ENCODE measurements around the gene TMEM126B. TPM values are rescaled to one million over a fixed set of nuclear protein-coding genes. Genes with fewer than 3 reads are reported as not detected.

The TMEM126B gene
- total RNA-seq (2022) (38.4 and 50.4 TPM in 2 replicates), Bru-seq, nascent RNA (percentile 89 among the genes with signal in this experiment), BruChase-seq, experiment 1, labeled RNA remaining after a 6-hour chase (percentile 82 among the genes with signal in this experiment), BruChase-seq, experiment 2, labeled RNA remaining after a 2-hour chase (percentile 85 among the genes with signal in this experiment)
- long read RNA-seq, transcript TMEM126B-201 (5 exons, 989 nt): minor isoform, 11 of 75 reads
- long read RNA-seq, transcript TMEM126B-202 (6 exons, 1,210 nt): major isoform, 40 of 75 reads
- long read RNA-seq, partial matches to known transcripts: 5 of 75 reads
- long read RNA-seq, other reads (novel, unspliced or antisense): 15 of 75 reads

GRCh38 chr11:85627998-85628770 lies at the start of gene TMEM126B:
TMEM126B (plus strand) TSS chr11:85628593; CDS start chr11:85628608, 15 bp downstream.
- CTCF ChIA-PET: interaction anchor here (0.6 to 1.2 kb wide), 3 partner anchors 32 to 640 kb away, joined by 3 read pairs; no protein-coding TSS in a partner anchor
- peak within 1 kb of the TSS; percentile 96 for H3K27ac Mint-ChIP-seq (ENCODE audit: low read depth, unreplicated experiment)
- intact Hi-C loops (cut with micrococcal nuclease): loop anchor here (1.0 to 10.0 kb wide), 3 partner anchors 37 to 617 kb away; partner anchors contain the start of gene CREBZF
- no peaks in the 10 kb centered on the region for H3K27me3 Mint-ChIP-seq (ENCODE audit: insufficient read depth, unreplicated experiment)
- no peaks in the 10 kb centered on the region for H3K9me3 Mint-ChIP-seq (ENCODE audit: unreplicated experiment)
- TF ChIP-seq CTCF (IDR thresholded peaks at IDR 0.05; ENCODE audit: unreplicated experiment): no peak
- H3K4me3 Mint-ChIP-seq (ENCODE audit: unreplicated experiment): peak within 1 kb of the TSS; percentile 92
- peak; percentile 98 for DNase-seq (ENCODE audit: unreplicated experiment)
- POLR2A ChIA-PET: interaction anchor here (0.5 to 7.6 kb wide), 25 partner anchors 10 to 853 kb away, joined by 3 to 152 read pairs (median 4); partner anchors contain the start of genes CREBZF, EED and TMEM126A
- H3K36me3 Mint-ChIP-seq (ENCODE audit: insufficient read depth, unreplicated experiment): peaks cover 15% of the 10 kb centered on the region
- BruUV-seq (replicated peaks): no TSS peak
- H3K4me1 Mint-ChIP-seq (ENCODE audit: insufficient read depth, unreplicated experiment): peaks cover 14% of the 10 kb centered on the region

- no peak for TF ChIP-seq CTCF (IDR thresholded peaks at IDR 0.05; ENCODE audit: unreplicated experiment)
- POLR2A ChIA-PET: no interaction called here
- no TSS peak for BruUV-seq (replicated peaks)
- no peak overlapping the region for H3K27ac Mint-ChIP-seq (ENCODE audit: low read depth, unreplicated experiment)
- H3K4me1 Mint-ChIP-seq (ENCODE audit: insufficient read depth, unreplicated experiment): no peaks in the 10 kb centered on the region
- H3K9me3 Mint-ChIP-seq (ENCODE audit: unreplicated experiment): no peaks in the 10 kb centered on the region
- H3K27me3 Mint-ChIP-seq (ENCODE audit: insufficient read depth, unreplicated experiment): peaks cover 34% of the 10 kb centered on the region
- H3K4me3 Mint-ChIP-seq (ENCODE audit: unreplicated experiment): no peak overlapping the region
- intact Hi-C loops (cut with micrococcal nuclease): no loop called here
- no peak for DNase-seq (ENCODE audit: unreplicated experiment)
- CTCF ChIA-PET: interaction anchor here (0.6 kb wide), 1 partner anchor 43 kb away, joined by 3 read pairs; no protein-coding TSS in a partner anchor
- H3K36me3 Mint-ChIP-seq (ENCODE audit: insufficient read depth, unreplicated experiment): peaks cover 5% of the 10 kb centered on the region
Observed at GRCh38 chr11:85582111-85582510, 46.3 kb upstream of the TMEM126B start.

GRCh38 chr11:85589373-85589772 lies 39.0 kb upstream of the TMEM126B start:
- Mint-ChIP-seq H3K9me3 (ENCODE audit: unreplicated experiment) (no peaks in the 10 kb centered on the region), H3K4me3 (ENCODE audit: unreplicated experiment) (no peak overlapping the region), H3K36me3 (ENCODE audit: insufficient read depth, unreplicated experiment) (no peaks in the 10 kb centered on the region), H3K4me1 (ENCODE audit: insufficient read depth, unreplicated experiment) (no peaks in the 10 kb centered on the region), H3K27me3 (ENCODE audit: insufficient read depth, unreplicated experiment) (peaks cover 44% of the 10 kb centered on the region), H3K27ac (ENCODE audit: low read depth, unreplicated experiment) (no peak overlapping the region)
- intact Hi-C loops (cut with micrococcal nuclease): no loop called here
- TF ChIP-seq CTCF (IDR thresholded peaks at IDR 0.05; ENCODE audit: unreplicated experiment): no peak
- ChIA-PET POLR2A (interaction anchor here (1.4 kb wide), 1 partner anchor 39 kb away, joined by 5 read pairs; the partner anchor contains the start of gene TMEM126B), CTCF (interaction anchor here (0.5 to 1.2 kb wide), 6 partner anchors 11 to 1030 kb away, joined by 3 to 4 read pairs (median 3); no protein-coding TSS in a partner anchor)
- DNase-seq (ENCODE audit: unreplicated experiment): no peak
- BruUV-seq (replicated peaks): no TSS peak

Measured in MCF 10A (cell line).